Effector memory CD4-positive, alpha-beta T cell (primary cell): ENCODE results near the gene CCDC92.

Source experiments
- DNase-seq, 3 donors: peaks; one replicate each; pipeline ENCODE4 v3.0.0-alpha.2; 2020
- H3K27ac ChIP-seq: 2 replicates; pipeline ENCODE4 v1.7.0; 2013; ENCODE audit warnings: mild to moderate bottlenecking, low read length, moderate library complexity; ENCODE audit not compliant: insufficient read depth, poor library complexity, severe bottlenecking
- H3K27me3 ChIP-seq: replicated peaks from 2 replicates; pipeline ENCODE4 v1.7.0; 2013; ENCODE audit warnings: mild to moderate bottlenecking, low read length; ENCODE audit not compliant: insufficient read depth, control insufficient read depth, poor library complexity, severe bottlenecking
- H3K36me3 ChIP-seq: 2 replicates; pipeline ENCODE4 v1.7.0; 2013; ENCODE audit warnings: mild to moderate bottlenecking, low read length, moderate library complexity; ENCODE audit not compliant: control insufficient read depth, insufficient read depth
- H3K4me1 ChIP-seq: 2 replicates; pipeline ENCODE4 v1.7.0; 2013; ENCODE audit warnings: low read length, mild to moderate bottlenecking; ENCODE audit not compliant: control insufficient read depth, insufficient read depth, poor library complexity, severe bottlenecking
- H3K4me3 ChIP-seq: 2 replicates; pipeline ENCODE4 v1.7.0; 2013; ENCODE audit warnings: low read length, low read depth, mild to moderate bottlenecking; ENCODE audit not compliant: insufficient read depth, poor library complexity, severe bottlenecking
- H3K9me3 ChIP-seq: 2 replicates; pipeline ENCODE4 v1.7.0; 2013; ENCODE audit warnings: mild to moderate bottlenecking, low read length, moderate library complexity; ENCODE audit not compliant: control insufficient read depth

The CCDC92 gene

DNA sequence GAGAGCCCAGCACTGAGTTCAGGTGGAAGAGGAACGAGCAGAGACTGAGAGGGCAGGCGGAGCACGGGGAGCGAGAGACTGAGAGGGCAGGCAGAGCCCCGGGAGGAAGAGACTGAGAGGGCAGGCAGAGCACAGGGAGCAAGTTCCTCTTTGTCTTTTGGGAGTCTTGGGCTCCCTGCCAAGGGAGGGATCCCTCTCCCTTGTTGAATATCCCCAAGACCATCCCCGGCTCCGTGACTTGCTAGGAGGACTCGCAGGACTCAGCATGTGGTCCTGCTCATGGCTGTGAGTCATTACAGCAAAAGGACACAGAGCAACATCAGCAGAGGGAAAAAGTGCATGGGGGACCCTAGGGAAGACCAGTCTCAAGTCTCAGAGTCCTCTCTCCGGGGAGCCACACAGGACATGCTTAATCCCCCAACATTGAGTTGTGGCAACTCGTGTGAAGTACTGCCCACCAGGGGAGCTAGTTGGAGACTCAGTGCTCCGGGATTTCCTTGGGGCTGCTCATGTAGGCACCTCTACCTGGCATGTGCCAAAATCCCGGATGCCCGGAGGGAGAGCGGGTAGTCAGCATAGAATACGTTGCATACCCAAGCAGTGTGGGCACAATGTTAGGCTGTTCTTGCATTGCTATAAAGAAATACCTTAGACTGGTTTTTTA is 81.0 kb downstream of the CCDC92 start:
- no peaks in the 10 kb centered on the region for H3K4me1 ChIP-seq
- H3K36me3 ChIP-seq: no peaks in the 10 kb centered on the region
- no peak for DNase-seq
- no peak overlapping the region for H3K4me3 ChIP-seq
- no peaks in the 10 kb centered on the region for H3K27me3 ChIP-seq
- H3K9me3 ChIP-seq: no peaks in the 10 kb centered on the region
- H3K27ac ChIP-seq: no peak overlapping the region

DNA sequence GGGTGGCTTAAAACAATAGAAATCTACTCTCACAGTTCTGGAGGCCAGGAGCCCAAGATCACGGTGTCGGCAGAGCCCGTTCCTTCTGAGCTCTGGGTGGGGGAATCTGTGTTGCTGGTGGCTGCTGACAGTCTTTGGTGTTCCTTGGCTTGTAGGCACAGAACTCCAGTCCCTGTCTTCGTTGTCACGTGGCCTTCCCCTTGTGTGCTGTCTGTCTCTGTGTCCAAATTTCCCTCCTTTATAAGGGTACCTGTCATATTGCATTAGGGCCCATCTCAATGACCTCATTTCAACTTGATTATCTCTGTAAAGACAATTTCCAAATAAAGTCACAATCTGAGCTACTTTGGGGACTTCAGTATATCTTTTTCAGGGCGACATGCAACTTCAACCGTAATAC is 81.6 kb downstream of the CCDC92 start:
- Histone ChIP-seq H3K4me1 (no peaks in the 10 kb centered on the region), H3K27ac (no peak overlapping the region), H3K9me3 (no peaks in the 10 kb centered on the region), H3K4me3 (no peak overlapping the region), H3K36me3 (no peaks in the 10 kb centered on the region), H3K27me3 (no peaks in the 10 kb centered on the region)
- DNase-seq: no peak

DNA sequence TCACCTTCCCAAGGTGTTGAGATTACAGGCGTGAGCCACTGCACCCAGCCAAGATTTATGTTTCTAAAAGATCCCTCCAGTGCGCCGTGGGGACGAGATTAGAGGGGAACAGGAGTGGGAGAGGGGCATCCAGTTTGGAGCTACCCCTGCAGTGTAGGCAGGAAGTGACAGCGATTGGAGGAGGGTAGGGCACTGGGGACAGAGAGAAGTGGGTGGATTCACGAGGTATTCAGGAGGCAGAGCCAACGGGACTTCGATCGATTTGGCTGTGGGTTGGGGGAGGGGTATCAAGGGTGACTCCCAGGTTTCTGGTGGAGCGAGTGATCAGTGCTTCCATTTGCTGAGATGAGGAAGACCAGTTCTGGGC is 82.1 kb downstream of the CCDC92 start:
- no peak overlapping the region for H3K4me3 ChIP-seq
- H3K36me3 ChIP-seq: no peaks in the 10 kb centered on the region
- no peak for DNase-seq
- H3K4me1 ChIP-seq: no peaks in the 10 kb centered on the region
- no peak overlapping the region for H3K27ac ChIP-seq
- H3K9me3 ChIP-seq: no peaks in the 10 kb centered on the region
- no peaks in the 10 kb centered on the region for H3K27me3 ChIP-seq

DNA sequence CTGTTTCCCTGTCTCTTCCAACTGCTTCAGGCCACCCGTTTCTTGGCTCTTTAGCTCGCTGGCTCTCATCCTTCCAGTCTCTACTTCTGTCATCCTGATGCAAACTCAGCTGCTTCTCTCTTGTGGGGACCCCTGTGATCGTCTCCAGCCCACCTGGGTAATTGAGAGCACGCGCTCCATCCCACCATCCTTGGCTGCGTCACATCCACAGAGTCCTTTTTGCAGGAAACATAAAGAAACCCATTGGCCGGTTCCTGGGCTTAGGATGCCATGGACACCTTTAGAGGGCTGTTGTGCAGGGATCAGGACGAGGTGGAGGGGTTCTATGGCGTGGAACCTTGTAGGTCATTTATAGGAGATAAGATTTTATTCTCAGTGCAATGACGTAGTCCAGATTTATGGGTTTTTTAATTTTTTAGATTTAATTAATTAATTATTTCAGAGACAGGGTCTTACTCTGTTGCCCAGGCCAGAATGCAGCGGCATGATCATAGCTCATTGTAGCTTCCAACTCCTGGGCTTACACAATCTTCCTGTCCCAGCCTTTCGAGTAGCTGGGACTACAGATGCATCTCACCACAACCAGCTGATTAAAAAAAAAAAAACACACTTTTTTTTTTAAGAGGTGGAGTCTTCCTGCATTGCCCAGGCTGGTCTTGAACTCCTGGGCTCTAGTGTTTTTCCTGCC is 82.6 kb downstream of the CCDC92 start:
- Histone ChIP-seq H3K27ac (no peak overlapping the region), H3K4me1 (no peaks in the 10 kb centered on the region), H3K36me3 (no peaks in the 10 kb centered on the region), H3K4me3 (no peak overlapping the region), H3K27me3 (no peaks in the 10 kb centered on the region), H3K9me3 (no peaks in the 10 kb centered on the region)
- DNase-seq: no peak

- Histone ChIP-seq H3K36me3 (no peaks in the 10 kb centered on the region), H3K4me1 (no peaks in the 10 kb centered on the region), H3K9me3 (no peaks in the 10 kb centered on the region), H3K27me3 (no peaks in the 10 kb centered on the region), H3K4me3 (no peak overlapping the region), H3K27ac (no peak overlapping the region)
- no peak for DNase-seq
Measured at GRCh38 chr12:123888989-123889388, 83.6 kb downstream of the CCDC92 start.

DNA sequence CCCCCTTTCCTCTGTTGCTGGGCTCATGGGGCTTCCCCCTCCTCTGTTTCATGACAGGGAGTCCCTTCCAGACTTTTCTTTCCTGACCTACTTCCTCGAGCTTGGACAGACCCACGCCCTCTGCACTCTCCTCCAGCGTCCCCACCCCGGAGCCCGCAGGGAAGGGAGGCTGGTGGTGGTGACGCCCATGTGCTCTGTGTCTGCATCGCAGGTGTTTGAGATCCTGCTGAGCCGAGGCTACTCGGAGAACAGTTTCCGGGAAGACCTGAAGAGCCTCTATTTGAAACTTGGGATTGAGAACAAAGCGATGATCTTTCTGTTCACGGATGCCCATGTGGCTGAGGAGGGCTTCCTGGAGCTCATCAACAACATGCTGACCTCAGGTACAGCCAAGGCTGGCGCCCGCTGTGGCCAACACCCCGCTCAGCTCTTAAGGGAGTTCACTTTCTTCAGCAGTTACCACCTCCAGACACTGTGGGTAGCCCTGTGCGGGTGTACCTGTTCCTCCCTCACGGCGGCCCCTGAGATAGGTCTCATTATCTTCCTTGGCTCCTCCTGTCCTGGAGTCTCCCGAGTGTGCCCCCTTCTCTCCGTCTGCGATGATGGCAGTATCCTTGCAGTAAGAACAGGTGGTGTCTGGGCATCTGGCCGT is 85.6 kb downstream of the CCDC92 start:
- H3K27me3 ChIP-seq: no peaks in the 10 kb centered on the region
- H3K36me3 ChIP-seq: no peaks in the 10 kb centered on the region
- H3K4me1 ChIP-seq: no peaks in the 10 kb centered on the region
- DNase-seq: no peak
- no peak overlapping the region for H3K4me3 ChIP-seq
- no peak overlapping the region for H3K27ac ChIP-seq
- no peaks in the 10 kb centered on the region for H3K9me3 ChIP-seq

- H3K27me3 ChIP-seq: no peaks in the 10 kb centered on the region
- no peaks in the 10 kb centered on the region for H3K9me3 ChIP-seq
- H3K4me3 ChIP-seq: no peak overlapping the region
- no peaks in the 10 kb centered on the region for H3K4me1 ChIP-seq
- DNase-seq: no peak
- no peaks in the 10 kb centered on the region for H3K36me3 ChIP-seq
- H3K27ac ChIP-seq: no peak overlapping the region
Measured at GRCh38 chr12:123886258-123886657, 86.4 kb downstream of the CCDC92 start.
